Neutrophil (primary cell): ENCODE results near the gene SH2D7.

Experiments
- H3K27ac ChIP-seq: fragments of 200-600 bp; sonication (generic); 2 replicates; pipeline ENCODE4 v1.5.1; 2016; ENCODE audit warnings: mild to moderate bottlenecking, moderate library complexity
- H3K27me3 ChIP-seq: fragments of 200-600 bp; sonication (generic); 2 replicates; pipeline ENCODE4 v1.6.0; 2016; ENCODE audit warnings: mild to moderate bottlenecking
- H3K36me3 ChIP-seq: fragments of 200-600 bp; sonication (generic); 2 replicates; pipeline ENCODE4 v1.5.1; 2017
- H3K4me1 ChIP-seq, 2 experiments: fragments of 200-600 bp in 1 of 2; sonication (generic) in 1 of 2; 1 replicate in 1 of 2; 2 replicates in 1 of 2; pipeline versions ENCODE4 v1.5.1 to v1.6.1; 2013 to 2016; ENCODE audit warnings: low read depth in 1 of 2, low read length in 1 of 2, mild to moderate bottlenecking in 1 of 2, moderate library complexity in 1 of 2; ENCODE audit not compliant: control insufficient read depth in 1 of 2, insufficient read depth in 1 of 2
- H3K4me3 ChIP-seq, 2 experiments: fragments of 200-600 bp in 1 of 2; sonication (generic) in 1 of 2; 1 replicate in 1 of 2; 2 replicates in 1 of 2; pipeline ENCODE4 v1.5.1; 2013 to 2016; ENCODE audit warnings: low read depth in 1 of 2, low read length in 1 of 2, mild to moderate bottlenecking in 1 of 2, moderate library complexity in 1 of 2
- H3K9me3 ChIP-seq: fragments of 200-600 bp; sonication (generic); 2 replicates; pipeline ENCODE4 v1.5.1; 2016
- CTCF ChIP-seq: fragments of 200-600 bp; sonication (generic); IDR thresholded peaks from 2 replicates; pipeline ENCODE4 v1.5.1; 2016; ENCODE audit warnings: antibody characterized with exemption

The SH2D7 gene

GRCh38 chr15:78139578-78139977 is 47.2 kb downstream of the SH2D7 start:
- Histone ChIP-seq H3K9me3 (no peaks in the 10 kb centered on the region), H3K36me3 (no peaks in the 10 kb centered on the region), H3K4me3 (no peak overlapping the region), H3K27me3 (no peaks in the 10 kb centered on the region), H3K4me1 (no peaks in the 10 kb centered on the region), H3K27ac (no peak overlapping the region)
- TF ChIP-seq CTCF, result no peak

GRCh38 chr15:78140292-78140691 is 47.9 kb downstream of the SH2D7 start:
- no peaks in the 10 kb centered on the region for H3K27me3 ChIP-seq
- no peak overlapping the region for H3K4me3 ChIP-seq
- no peaks in the 10 kb centered on the region for H3K36me3 ChIP-seq
- no peaks in the 10 kb centered on the region for H3K9me3 ChIP-seq
- no peak for TF ChIP-seq CTCF
- H3K4me1 ChIP-seq, result no peaks in the 10 kb centered on the region
- no peak overlapping the region for H3K27ac ChIP-seq

- Histone ChIP-seq H3K27ac (no peak overlapping the region), H3K9me3 (no peaks in the 10 kb centered on the region), H3K4me1 (no peaks in the 10 kb centered on the region), H3K4me3 (no peak overlapping the region), H3K36me3 (no peaks in the 10 kb centered on the region), H3K27me3 (no peaks in the 10 kb centered on the region)
- TF ChIP-seq CTCF, result no peak
Measured at GRCh38 chr15:78142332-78142731, 50.0 kb downstream of the SH2D7 start.

- Histone ChIP-seq H3K27ac (no peak overlapping the region), H3K4me1 (peaks cover 13 to 21% of the 10 kb centered on the region in 2 experiments), H3K9me3 (no peaks in the 10 kb centered on the region), H3K4me3 (no peak overlapping the region), H3K27me3 (peaks cover 5% of the 10 kb centered on the region), H3K36me3 (no peaks in the 10 kb centered on the region)
- no peak for TF ChIP-seq CTCF
Measured at GRCh38 chr15:78146425-78147154, 54.2 kb downstream of the SH2D7 start.

GRCh38 chr15:78147566-78147965 is 55.2 kb downstream of the SH2D7 start:
- H3K9me3 ChIP-seq, result no peaks in the 10 kb centered on the region
- H3K4me1 ChIP-seq, result peaks cover 13 to 21% of the 10 kb centered on the region in 2 experiments
- H3K4me3 ChIP-seq, result no peak overlapping the region
- peaks cover 5% of the 10 kb centered on the region for H3K27me3 ChIP-seq
- no peak for TF ChIP-seq CTCF
- peak overlapping the region; percentile 71 for H3K27ac ChIP-seq
- H3K36me3 ChIP-seq, result no peaks in the 10 kb centered on the region
